ENCODE data around the gene RUSC1.

- TF ChIP-seq CTCF (IDR thresholded peaks at IDR 0.05) (no peak), EZH2 (IDR thresholded peaks at IDR 0.05; ENCODE audit: borderline replicate concordance, insufficient read depth, low read depth, low read length, poor library complexity, severe bottlenecking) (no peak)
Observed at GRCh38 chr1:155326020-155326526, 5.4 kb downstream of the RUSC1 start.
